ENCODE results near the gene PTPRN2.
"Not testable (repeated sequence)": the region's sequence is repeated elsewhere in the genome, so short reads cannot be mapped to it uniquely, and the experiment has no call there.

Gene PTPRN2

GRCh38 chr7:158461824-158462223 is 125.8 kb downstream of the PTPRN2 start:
- no peak for TF ChIP-seq CTCF (IDR thresholded peaks at IDR 0.05; ENCODE audit: borderline replicate concordance, control extremely low read depth, extremely low read depth, insufficient read depth, missing control alignments)

GRCh38 chr7:158460665-158461064 is 127.0 kb downstream of the PTPRN2 start:
- in situ Hi-C loops (cut with MboI; ENCODE audit: low sequenced_read_pairs, unreplicated experiment) = no loop called here
- DNase-seq (ENCODE audit: low spot score) = no peak

More at GRCh38 chr7:158461824-158462223, 125.8 kb downstream of the PTPRN2 start:
- DNase-seq (ENCODE audit: low spot score) = no peak
- in situ Hi-C loops (cut with MboI; ENCODE audit: low sequenced_read_pairs, unreplicated experiment) = no loop called here

GRCh38 chr7:158458716-158459282 is 128.8 kb downstream of the PTPRN2 start:
- no peak for DNase-seq (ENCODE audit: low spot score)
- in situ Hi-C loops (cut with MboI; ENCODE audit: low sequenced_read_pairs, unreplicated experiment) = no loop called here
- no peak for TF ChIP-seq CTCF (IDR thresholded peaks at IDR 0.05; ENCODE audit: borderline replicate concordance, control extremely low read depth, extremely low read depth, insufficient read depth, missing control alignments)

More at GRCh38 chr7:158460665-158461064, 127.0 kb downstream of the PTPRN2 start:
- no peak for TF ChIP-seq CTCF (IDR thresholded peaks at IDR 0.05; ENCODE audit: borderline replicate concordance, control extremely low read depth, extremely low read depth, insufficient read depth, missing control alignments)

- no peak for DNase-seq (ENCODE audit: low spot score)
- in situ Hi-C loops (cut with MboI; ENCODE audit: low sequenced_read_pairs, unreplicated experiment) = no loop called here
- no peak for TF ChIP-seq CTCF (IDR thresholded peaks at IDR 0.05; ENCODE audit: borderline replicate concordance, control extremely low read depth, extremely low read depth, insufficient read depth, missing control alignments)
Observed at GRCh38 chr7:158458096-158458495, 129.5 kb downstream of the PTPRN2 start.

GRCh38 chr7:158457586-158457985 is 130.0 kb downstream of the PTPRN2 start:
- DNase-seq (ENCODE audit: low spot score); in situ Hi-C loops (cut with MboI; ENCODE audit: low sequenced_read_pairs, unreplicated experiment): not testable (repeated sequence)

- DNase-seq (ENCODE audit: low spot score) = no peak
- no peak for TF ChIP-seq CTCF (IDR thresholded peaks at IDR 0.05; ENCODE audit: borderline replicate concordance, control extremely low read depth, extremely low read depth, insufficient read depth, missing control alignments)
- in situ Hi-C loops (cut with MboI; ENCODE audit: low sequenced_read_pairs, unreplicated experiment) = no loop called here
Observed at GRCh38 chr7:158454631-158455030, 133.0 kb downstream of the PTPRN2 start.

GRCh38 chr7:158453663-158454062 is 134.0 kb downstream of the PTPRN2 start:
- no peak for TF ChIP-seq CTCF (IDR thresholded peaks at IDR 0.05; ENCODE audit: borderline replicate concordance, control extremely low read depth, extremely low read depth, insufficient read depth, missing control alignments)
- no peak for DNase-seq (ENCODE audit: low spot score)
- in situ Hi-C loops (cut with MboI; ENCODE audit: low sequenced_read_pairs, unreplicated experiment) = no loop called here
